Measurements from ENCODE around the gene ISM1.

GRCh38 chr20:13325796-13326340, 104.8 kb downstream of the ISM1 start:
- no peak for TF ChIP-seq TOX (CRISPR knock-in tag; IDR thresholded peaks at IDR 0.05; ENCODE audit: borderline replicate concordance)
- no peak for TF ChIP-seq PATZ1 (CRISPR knock-in tag; IDR thresholded peaks at IDR 0.05; ENCODE audit: borderline replicate concordance)
- TF ChIP-seq GLIS3 (CRISPR knock-in tag; IDR thresholded peaks at IDR 0.05) = no peak
- no peak for TF ChIP-seq ZFP30 (CRISPR knock-in tag; IDR thresholded peaks at IDR 0.05)
- no peak for TF ChIP-seq ISL1 (CRISPR knock-in tag; IDR thresholded peaks at IDR 0.05)
- TF ChIP-seq BACH2 (CRISPR knock-in tag; IDR thresholded peaks at IDR 0.05; ENCODE audit: borderline replicate concordance) = no peak
